Naive thymus-derived CD4-positive, alpha-beta T cell (primary cell): ENCODE data around the gene APOBEC3G. TPM values are rescaled to one million over a fixed set of nuclear protein-coding genes. Genes with fewer than 3 reads are reported as not detected.

ENCODE experiments used
- ATAC-seq: fragments of 150-1000 bp; cut with Tn5 transposase; 2 replicates; pipeline ENCODE4 v1.10.0; 2021; ENCODE audit warnings: mild to moderate bottlenecking, moderate library complexity
- CTCF ChIA-PET: fragments of 350-600 bp; sonication (Branson Sonifier 250); formaldehyde crosslinking; loops from one replicate; lab custom pipeline; 2021; ENCODE audit warnings: antibody characterized with exemption; lab: Charles Lee
- POLR2A ChIA-PET: fragments of 350-600 bp; sonication (Branson Sonifier 250); formaldehyde crosslinking; loops from one replicate; lab custom pipeline; 2021; ENCODE audit warnings: antibody characterized with exemption, inconsistent platforms; lab: Charles Lee
- DNase-seq, 9 donors: peaks; one replicate each; pipeline versions ENCODE4 v3.0.0 to v3.0.0-alpha.2; 2020 to 2022; ENCODE audit warnings: mixed read lengths in 1 of 9
- H3K27ac ChIP-seq: one replicate; pipeline ENCODE4 v1.7.0; 2013; ENCODE audit warnings: mild to moderate bottlenecking, low read depth, low read length, moderate library complexity
- H3K27me3 ChIP-seq, 2 donors: one replicate each; pipeline ENCODE4 v1.7.0; 2013; ENCODE audit warnings: low read length in 2 of 2, mild to moderate bottlenecking in 2 of 2, moderate library complexity in 2 of 2; ENCODE audit not compliant: control insufficient read depth in 2 of 2, insufficient read depth in 2 of 2
- H3K36me3 ChIP-seq, 3 experiments: 1 replicate in 2 of 3; 2 replicates in 1 of 3; pipeline ENCODE4 v1.7.0; 2013; ENCODE audit warnings: low read length in 3 of 3, mild to moderate bottlenecking in 3 of 3, moderate library complexity in 1 of 3; ENCODE audit not compliant: insufficient read depth in 3 of 3, control insufficient read depth in 2 of 3
- H3K4me1 ChIP-seq, 2 donors: one replicate each; pipeline ENCODE4 v1.7.0; 2013; ENCODE audit warnings: low read length in 2 of 2, mild to moderate bottlenecking in 2 of 2, moderate library complexity in 1 of 2; ENCODE audit not compliant: control insufficient read depth in 2 of 2, insufficient read depth in 2 of 2
- H3K4me3 ChIP-seq: 2 replicates; pipeline ENCODE4 v1.7.0; 2013; ENCODE audit warnings: mild to moderate bottlenecking, low read length
- H3K9me3 ChIP-seq, 3 experiments: 1 replicate in 2 of 3; 2 replicates in 1 of 3; pipeline ENCODE4 v1.7.0; 2013; ENCODE audit warnings: low read length in 3 of 3; ENCODE audit not compliant: control insufficient read depth in 2 of 3
- H3K27ac Mint-ChIP-seq, 9 donors: one replicate each; pipeline ENCODE4 v1.8.0; 2020 to 2022; ENCODE audit warnings: mixed read lengths in 9 of 9, mild to moderate bottlenecking in 8 of 9, moderate library complexity in 5 of 9, inconsistent platforms in 2 of 9
- H3K27me3 Mint-ChIP-seq, 5 donors: one replicate each; pipeline ENCODE4 v1.8.0; 2021 to 2022; ENCODE audit warnings: mixed read lengths in 5 of 5, mild to moderate bottlenecking in 1 of 5
- H3K36me3 Mint-ChIP-seq, 5 donors: one replicate each; pipeline ENCODE4 v1.8.0; 2020 to 2022; ENCODE audit warnings: mixed read lengths in 5 of 5, mild to moderate bottlenecking in 3 of 5, inconsistent platforms in 1 of 5
- H3K4me1 Mint-ChIP-seq, 7 donors: one replicate each; pipeline ENCODE4 v1.8.0; 2020 to 2022; ENCODE audit warnings: mixed read lengths in 7 of 7, mild to moderate bottlenecking in 3 of 7, inconsistent platforms in 1 of 7
- H3K4me3 Mint-ChIP-seq, 10 donors: one replicate each; pipeline ENCODE4 v1.8.0; 2020 to 2022; ENCODE audit warnings: mild to moderate bottlenecking in 10 of 10, mixed read lengths in 10 of 10, moderate library complexity in 6 of 10, inconsistent platforms in 2 of 10
- H3K9me3 Mint-ChIP-seq, 11 donors: one replicate each; pipeline ENCODE4 v1.8.0; 2020 to 2022; ENCODE audit warnings: mixed read lengths in 11 of 11, mild to moderate bottlenecking in 4 of 11, inconsistent platforms in 1 of 11, moderate library complexity in 1 of 11
- intact Hi-C, 2 donors: fragments of 100-400 bp; cut with micrococcal nuclease; formaldehyde crosslinking; loops; one replicate each; pipeline ENCODE4 v1.15.1; 2023
- polyA plus RNA-seq, 2 donors: library from polyadenylated mRNA; unstranded; fragments of 300-500 nt; fragmentation: Illumina TruSeq; gene quantifications; one replicate each; pipeline ENCODE4 v1.2.3, GENCODE V29; 2021
- total RNA-seq, 6 experiments: library from RNA in 5 of 6; stranded (reverse) in 5 of 6; gene quantifications; 1 replicate in 5 of 6; 2 replicates in 1 of 6; pipeline ENCODE4 v1.2.3 and lab custom pipeline; 2021 to 2026

APOBEC3G gene
- total and polyA plus RNA-seq, 7 experiments from 2014 or later: 18.5 to 93.2 (median 22.9) TPM

GRCh38 chr22:39117585-39118191 is 40.6 kb downstream of the APOBEC3G start:
- CTCF ChIA-PET: interaction anchor here (0.5 to 2.7 kb wide), 6 partner anchors 9 to 1153 kb away, joined by 3 to 16 read pairs (median 4); no protein-coding TSS in a partner anchor
- no peaks in the 10 kb centered on the region for H3K9me3 Mint-ChIP-seq
- H3K27ac Mint-ChIP-seq: peak overlapping the region in 5 of 9 donors; percentile 3 to 73 (median 59)
- peaks cover 6 to 28% of the 10 kb centered on the region in 2 donors for H3K4me1 ChIP-seq
- POLR2A ChIA-PET: no interaction called here
- no peak overlapping the region for H3K4me3 ChIP-seq
- intact Hi-C loops: loop anchor here (1.0 to 5.0 kb wide), 6 partner anchors 26 to 247 kb away; partner anchors contain the start of genes APOBEC3C (in 2 of the 2) and APOBEC3G (in 1 of the 2)
- peaks cover 7 to 42% (median 18%) of the 10 kb centered on the region in 7 donors for H3K4me1 Mint-ChIP-seq
- ATAC-seq (peak; percentile 77), DNase-seq (peak in 8 of 9 donors; percentile 46 to 69 (median 62))
- H3K36me3 Mint-ChIP-seq: peaks cover 0 to 2% (median 0%) of the 10 kb centered on the region in 5 donors
- no peaks in the 10 kb centered on the region for H3K27me3 Mint-ChIP-seq
- H3K4me3 Mint-ChIP-seq: peak overlapping the region in 2 of 10 donors; percentile 40 to 47
- no peaks in the 10 kb centered on the region for H3K27me3 ChIP-seq
- H3K36me3 ChIP-seq: no peaks in the 10 kb centered on the region
- H3K27ac ChIP-seq: no peak overlapping the region
- no peaks in the 10 kb centered on the region for H3K9me3 ChIP-seq

GRCh38 chr22:39120983-39121382 is 43.9 kb downstream of the APOBEC3G start:
- Histone ChIP-seq H3K27me3 (no peaks in the 10 kb centered on the region), H3K4me1 (peaks cover 6 to 22% of the 10 kb centered on the region in 2 donors), H3K27ac (no peak overlapping the region), H3K4me3 (no peak overlapping the region), H3K36me3 (no peaks in the 10 kb centered on the region), H3K9me3 (no peaks in the 10 kb centered on the region)
- ChIA-PET CTCF (interaction anchor here (2.7 kb wide), 1 partner anchor 251 kb away, joined by 8 read pairs; no protein-coding TSS in a partner anchor), POLR2A (interaction anchor here (0.7 kb wide), 1 partner anchor 164 kb away, joined by 3 read pairs; no protein-coding TSS in a partner anchor)
- Mint-ChIP-seq H3K4me3 (no peak overlapping the region), H3K4me1 (peaks cover 7 to 24% (median 18%) of the 10 kb centered on the region in 7 donors), H3K27ac (peak overlapping the region in 1 of 9 donors; percentile 4), H3K36me3 (no peaks in the 10 kb centered on the region), H3K27me3 (no peaks in the 10 kb centered on the region), H3K9me3 (no peaks in the 10 kb centered on the region)
- intact Hi-C loops: loop anchor here in 1 of 2 donors (1.0 kb wide), 1 partner anchor 252 kb away; no protein-coding TSS in a partner anchor
- no peak for ATAC-seq
- DNase-seq: no peak

GRCh38 chr22:39122772-39123470 is 45.8 kb downstream of the APOBEC3G start:
- no peak for ATAC-seq
- Mint-ChIP-seq H3K27ac (no peak overlapping the region), H3K27me3 (no peaks in the 10 kb centered on the region), H3K4me1 (peaks cover 2 to 15% (median 9%) of the 10 kb centered on the region in 7 donors), H3K9me3 (peaks cover 0 to 2% (median 0%) of the 10 kb centered on the region in 11 donors), H3K4me3 (no peak overlapping the region), H3K36me3 (no peaks in the 10 kb centered on the region)
- no peak overlapping the region for H3K27ac ChIP-seq
- CTCF ChIA-PET: interaction anchor here (0.7 to 2.7 kb wide), 3 partner anchors 56 to 120 kb away, joined by 3 to 6 read pairs (median 3); no protein-coding TSS in a partner anchor
- no peaks in the 10 kb centered on the region for H3K27me3 ChIP-seq
- POLR2A ChIA-PET: interaction anchor here (1.1 kb wide), 1 partner anchor 371 kb away, joined by 3 read pairs; no protein-coding TSS in a partner anchor
- H3K9me3 ChIP-seq: no peaks in the 10 kb centered on the region
- no peak overlapping the region for H3K4me3 ChIP-seq
- H3K4me1 ChIP-seq: peaks cover 2 to 8% of the 10 kb centered on the region in 2 donors
- intact Hi-C loops: loop anchor here in 1 of 2 donors (1.0 kb wide), 2 partner anchors 116 to 253 kb away; no protein-coding TSS in a partner anchor
- H3K36me3 ChIP-seq: no peaks in the 10 kb centered on the region
- DNase-seq: no peak

- H3K27ac Mint-ChIP-seq: no peak overlapping the region
- Histone ChIP-seq H3K27ac (no peak overlapping the region), H3K27me3 (no peaks in the 10 kb centered on the region), H3K36me3 (no peaks in the 10 kb centered on the region), H3K9me3 (no peaks in the 10 kb centered on the region), H3K4me3 (no peak overlapping the region), H3K4me1 (no peaks in the 10 kb centered on the region)
- H3K36me3 Mint-ChIP-seq: no peaks in the 10 kb centered on the region
- CTCF ChIA-PET: interaction anchor here (0.7 to 2.7 kb wide), 3 partner anchors 116 to 192 kb away, joined by 3 to 6 read pairs (median 3); no protein-coding TSS in a partner anchor
- intact Hi-C loops: no loop called here
- peak; percentile 34 for ATAC-seq
- H3K27me3 Mint-ChIP-seq: no peaks in the 10 kb centered on the region
- peaks cover 0 to 2% (median 0%) of the 10 kb centered on the region in 11 donors for H3K9me3 Mint-ChIP-seq
- H3K4me1 Mint-ChIP-seq: peaks cover 0 to 13% (median 8%) of the 10 kb centered on the region in 7 donors
- DNase-seq: no peak
- POLR2A ChIA-PET: interaction anchor here (0.6 kb wide), 1 partner anchor 9 kb away, joined by 3 read pairs; no protein-coding TSS in a partner anchor
- no peak overlapping the region for H3K4me3 Mint-ChIP-seq
Measured at GRCh38 chr22:39123751-39124581, 46.9 kb downstream of the APOBEC3G start.

- Mint-ChIP-seq H3K27me3 (no peaks in the 10 kb centered on the region), H3K27ac (no peak overlapping the region), H3K4me3 (no peak overlapping the region), H3K36me3 (peaks cover 0 to 5% (median 0%) of the 10 kb centered on the region in 5 donors), H3K4me1 (peaks cover 0 to 13% (median 8%) of the 10 kb centered on the region in 7 donors), H3K9me3 (peaks cover 0 to 2% (median 0%) of the 10 kb centered on the region in 11 donors)
- ChIA-PET POLR2A (interaction anchor here (0.5 to 0.9 kb wide), 4 partner anchors 10 to 244 kb away, joined by 3 read pairs; no protein-coding TSS in a partner anchor), CTCF (interaction anchor here (2.7 kb wide), 1 partner anchor 123 kb away, joined by 6 read pairs; no protein-coding TSS in a partner anchor)
- Histone ChIP-seq H3K27me3 (no peaks in the 10 kb centered on the region), H3K9me3 (no peaks in the 10 kb centered on the region), H3K27ac (no peak overlapping the region), H3K36me3 (peaks cover 0 to 6% (median 0%) of the 10 kb centered on the region in 3 experiments), H3K4me3 (no peak overlapping the region), H3K4me1 (no peaks in the 10 kb centered on the region)
- DNase-seq (no peak), ATAC-seq (no peak)
- intact Hi-C loops: no loop called here
Measured at GRCh38 chr22:39125622-39126021, 48.5 kb downstream of the APOBEC3G start.
